ENCODE results near the gene BRI3.

BRI3 gene

GRCh38 chr7:98251601-98252424, 29.7 kb upstream of the BRI3 start, which contains the start of gene TECPR1:
TSS of gene TECPR1 (minus strand) at chr7:98252232. CDS start at chr7:98246146, 6,086 bp downstream.
- DNase-seq (ENCODE audit: low read depth in 2 of 3, low spot score in 1 of 3) = peak; percentile 72 to 85 (median 72)

DNA sequence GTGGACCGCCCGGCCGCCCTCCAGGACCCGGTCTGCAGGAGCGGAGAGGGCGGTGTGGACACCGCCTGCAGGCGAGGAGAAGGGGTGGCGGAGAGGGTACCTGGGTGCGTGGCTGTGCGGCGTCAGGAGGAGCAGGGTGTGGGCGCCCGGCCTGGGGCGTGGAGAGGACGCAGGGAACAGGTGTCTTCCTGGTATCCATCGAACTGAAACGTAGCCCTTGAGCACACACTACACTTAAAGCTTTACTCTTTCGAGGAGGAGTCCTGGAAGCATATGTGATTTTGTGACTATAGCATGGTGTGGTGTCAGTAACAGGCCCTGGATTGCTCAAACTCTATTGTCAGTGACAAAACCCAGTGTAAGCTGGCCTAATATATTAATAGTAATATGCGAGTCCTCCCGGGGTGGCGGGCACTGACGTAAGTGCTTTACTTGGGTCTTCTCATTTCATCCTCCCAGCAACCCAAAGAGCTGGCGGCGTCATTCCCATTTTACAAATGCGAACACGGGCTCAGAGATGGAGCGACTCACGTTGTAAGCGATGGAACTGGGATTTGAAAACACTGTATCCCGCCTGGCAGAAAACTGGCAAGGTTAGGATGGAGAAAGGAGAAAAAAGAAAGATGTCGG, 28.9 kb upstream of the BRI3 start:
- no peak for DNase-seq (ENCODE audit: low read depth in 2 of 3, low spot score in 1 of 3)

DNA sequence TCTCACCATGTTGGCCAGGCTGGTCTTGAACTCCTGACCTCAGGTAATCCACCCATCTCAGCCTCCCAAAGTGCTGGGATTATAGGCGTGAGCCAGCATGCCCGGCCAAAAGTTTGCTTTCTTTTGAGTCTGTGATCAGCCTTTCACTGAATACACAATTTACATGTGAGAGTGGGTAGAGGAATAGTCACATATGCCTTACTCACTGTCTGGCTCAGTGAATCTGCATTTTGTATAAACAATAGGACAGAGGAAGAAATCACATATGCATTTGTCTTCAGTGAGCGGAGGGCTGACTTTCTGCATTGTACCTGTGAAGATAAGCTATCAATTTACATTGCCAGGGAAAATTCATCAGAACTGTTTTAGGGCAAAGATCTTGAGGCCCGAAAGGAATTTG, 27.0 kb upstream of the BRI3 start:
- no peak for DNase-seq (ENCODE audit: low read depth in 2 of 3, low spot score in 1 of 3)

GRCh38 chr7:98254951-98255610, 26.4 kb upstream of the BRI3 start:
- DNase-seq (ENCODE audit: low read depth in 2 of 3, low spot score in 1 of 3) = peak in 1 of 3 donors; percentile 30

DNA sequence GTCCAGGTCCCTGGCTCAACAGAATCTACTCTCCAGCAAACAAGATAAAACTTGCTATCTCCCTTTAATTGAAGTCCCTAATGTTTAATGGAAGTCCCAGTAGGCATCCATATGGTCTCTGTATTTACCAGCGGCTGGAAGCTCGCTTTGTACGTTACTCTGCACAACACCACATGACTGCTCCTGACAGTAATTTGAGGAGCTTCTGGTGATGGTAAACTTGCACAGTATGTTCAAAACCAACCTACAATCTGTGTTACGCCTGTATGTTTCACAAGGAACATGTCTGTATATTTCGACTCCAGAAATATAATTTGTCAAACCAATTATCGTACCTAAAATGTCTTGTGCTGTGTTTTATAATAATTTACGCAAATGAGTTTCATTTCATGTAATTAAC, 25.1 kb upstream of the BRI3 start:
- DNase-seq (ENCODE audit: low read depth in 2 of 3, low spot score in 1 of 3) = no peak

GRCh38 chr7:98257701-98258100, 23.8 kb upstream of the BRI3 start:
- DNase-seq (ENCODE audit: low read depth in 2 of 3, low spot score in 1 of 3) = no peak

GRCh38 chr7:98265841-98266271, 15.6 kb upstream of the BRI3 start:
- DNase-seq (ENCODE audit: low read depth in 2 of 3, low spot score in 1 of 3) = no peak

DNA sequence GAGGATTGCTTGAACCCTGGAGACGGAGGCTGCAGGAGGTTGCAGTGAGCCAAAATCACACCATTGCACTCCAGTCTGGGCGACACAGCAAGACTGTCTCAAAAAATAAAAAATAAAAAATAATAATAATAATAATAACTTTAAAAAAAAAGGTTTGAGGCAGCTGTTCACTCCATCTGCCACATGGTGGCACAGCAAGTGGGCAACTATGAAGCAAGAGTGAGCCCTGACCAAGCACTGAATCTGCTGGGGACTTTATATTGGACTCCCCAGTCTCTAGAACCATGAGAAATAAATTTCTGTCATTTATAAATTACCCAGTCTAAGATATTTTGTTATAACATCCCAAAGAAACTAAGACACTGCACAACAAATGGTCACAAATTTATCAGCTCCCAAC, 14.6 kb upstream of the BRI3 start:
- no peak for DNase-seq (ENCODE audit: low read depth in 2 of 3, low spot score in 1 of 3)

- no peak for DNase-seq (ENCODE audit: low read depth in 2 of 3, low spot score in 1 of 3)
These were observed 14.2 kb upstream of the BRI3 start for GRCh38 chr7:98267303-98267702.

- no peak for DNase-seq (ENCODE audit: low read depth in 2 of 3, low spot score in 1 of 3)
These were observed 5.2 kb upstream of the BRI3 start for GRCh38 chr7:98276241-98276761.

DNA sequence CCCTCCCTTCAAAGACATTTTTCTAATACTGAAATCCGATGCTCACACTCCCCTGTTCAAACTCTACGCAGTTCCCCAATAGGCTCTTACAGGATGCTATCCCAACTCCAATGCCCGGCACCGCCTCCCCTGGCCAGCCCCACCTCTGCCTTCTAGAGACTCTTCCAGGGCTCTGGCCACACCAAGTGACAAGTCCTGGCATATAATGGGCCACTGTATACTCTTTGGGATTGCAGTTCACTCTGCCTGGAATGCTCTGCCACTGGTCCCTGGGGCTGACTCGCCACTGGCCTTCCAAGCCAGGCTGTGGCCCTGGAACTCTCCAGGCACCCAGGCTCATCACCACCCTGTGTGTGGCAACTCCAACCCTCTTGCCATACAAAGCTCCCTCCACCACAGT, 3.1 kb upstream of the BRI3 start:
- no peak for DNase-seq (ENCODE audit: low read depth in 2 of 3, low spot score in 1 of 3)

DNA sequence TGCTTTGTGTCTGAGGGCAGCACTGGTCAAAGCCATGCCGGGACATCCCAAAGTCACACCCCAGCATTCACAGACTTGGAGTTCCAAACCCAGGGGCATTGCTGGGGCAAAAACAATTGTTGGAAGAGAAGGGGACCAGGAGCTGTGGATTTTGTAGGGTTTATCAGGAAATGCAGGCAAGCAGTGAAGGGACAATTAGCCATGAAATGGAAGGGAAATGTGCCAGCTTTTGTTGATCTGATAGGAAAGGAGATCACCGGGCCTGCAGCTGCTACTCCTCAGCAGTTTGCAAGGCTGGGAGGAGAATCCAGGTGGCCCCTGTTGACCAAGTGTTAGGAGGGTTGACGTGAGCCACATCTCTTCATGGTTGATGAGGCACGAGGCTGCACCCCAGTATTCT, 2.5 kb upstream of the BRI3 start:
- no peak for DNase-seq (ENCODE audit: low read depth in 2 of 3, low spot score in 1 of 3)

- no peak for DNase-seq (ENCODE audit: low read depth in 2 of 3, low spot score in 1 of 3)
These were observed 1.2 kb upstream of the BRI3 start for GRCh38 chr7:98280296-98280695.

GRCh38 chr7:98281757-98282606, 496 bp downstream of the BRI3 start:
- peak in 1 of 3 donors; percentile 12 for DNase-seq (ENCODE audit: low read depth in 2 of 3, low spot score in 1 of 3)

DNA sequence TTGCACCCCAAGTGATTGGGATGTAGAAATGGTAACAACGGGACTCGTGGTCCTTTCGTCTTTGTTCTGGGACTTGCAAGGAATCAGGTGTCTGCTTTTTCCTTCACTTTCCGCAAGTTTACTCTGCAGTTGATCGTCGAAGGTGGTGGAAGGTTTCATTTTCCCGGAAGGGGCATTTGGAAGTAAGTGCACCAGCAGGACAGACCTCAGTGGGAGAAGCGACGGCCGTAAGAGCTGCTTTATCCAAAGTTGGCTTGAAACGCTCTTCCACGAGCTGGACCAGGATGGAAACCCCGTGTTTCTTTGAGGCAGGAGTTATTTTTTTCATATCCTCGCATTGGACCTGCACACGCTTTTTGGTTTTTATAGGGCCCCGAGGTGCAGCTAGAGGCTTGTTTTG, 1.2 kb downstream of the BRI3 start:
- no peak for DNase-seq (ENCODE audit: low read depth in 2 of 3, low spot score in 1 of 3)

DNA sequence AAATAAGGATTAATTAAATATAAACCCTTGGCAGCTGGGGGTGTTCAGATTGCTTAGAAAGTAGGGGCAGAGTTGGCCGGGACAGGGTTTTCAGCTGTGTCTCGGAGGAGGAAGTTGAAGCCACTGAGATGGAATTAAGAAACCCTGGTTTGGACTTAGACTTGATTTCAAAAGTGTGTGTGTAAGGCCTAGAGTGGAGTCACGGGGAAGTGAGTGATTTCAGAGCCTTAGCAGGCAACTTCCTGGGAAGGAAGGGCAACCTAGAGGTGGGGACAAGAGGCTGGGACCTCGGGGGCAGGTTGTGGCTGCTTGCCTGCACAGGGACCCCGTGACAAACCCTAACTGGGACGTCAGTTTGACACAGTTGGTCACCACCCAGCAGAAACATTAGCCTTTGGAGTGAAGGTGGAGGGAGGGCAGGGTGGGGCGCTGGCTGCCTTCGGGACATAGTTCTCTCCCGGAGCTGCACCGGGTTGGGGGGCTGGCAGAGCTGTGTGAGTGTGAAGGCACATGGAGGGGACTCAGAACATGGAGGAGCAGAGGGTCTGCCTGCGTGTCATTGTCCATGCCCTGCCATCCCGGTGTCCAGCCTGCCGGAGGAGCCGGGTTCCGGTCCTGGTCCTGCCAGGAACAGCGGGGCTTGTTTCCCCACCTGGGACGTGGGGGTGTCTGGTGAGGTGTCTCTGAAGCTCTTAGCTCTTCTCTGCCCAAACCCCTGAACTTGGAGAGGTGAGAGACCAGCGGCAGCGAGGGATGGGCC, 1.8 kb downstream of the BRI3 start:
- DNase-seq (ENCODE audit: low read depth in 2 of 3, low spot score in 1 of 3) = no peak

DNA sequence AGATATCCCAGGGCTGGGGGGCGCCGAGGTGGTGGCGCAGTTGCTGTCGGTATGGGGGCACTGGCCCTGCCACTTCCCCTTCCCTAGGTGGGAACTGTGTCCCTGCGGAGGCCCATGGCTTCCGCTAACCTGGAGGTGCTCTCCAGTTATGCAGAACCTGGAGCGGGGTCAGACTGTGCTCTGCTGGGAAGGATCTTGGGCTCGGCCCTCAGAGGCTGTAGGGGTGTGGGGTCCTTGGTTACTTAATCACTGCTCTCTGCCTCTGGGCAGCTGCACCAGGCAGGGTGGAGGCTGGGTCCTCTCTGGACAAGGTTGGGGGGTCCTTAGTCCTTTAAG, 2.4 kb downstream of the BRI3 start:
- no peak for DNase-seq (ENCODE audit: low read depth in 2 of 3, low spot score in 1 of 3)

DNA sequence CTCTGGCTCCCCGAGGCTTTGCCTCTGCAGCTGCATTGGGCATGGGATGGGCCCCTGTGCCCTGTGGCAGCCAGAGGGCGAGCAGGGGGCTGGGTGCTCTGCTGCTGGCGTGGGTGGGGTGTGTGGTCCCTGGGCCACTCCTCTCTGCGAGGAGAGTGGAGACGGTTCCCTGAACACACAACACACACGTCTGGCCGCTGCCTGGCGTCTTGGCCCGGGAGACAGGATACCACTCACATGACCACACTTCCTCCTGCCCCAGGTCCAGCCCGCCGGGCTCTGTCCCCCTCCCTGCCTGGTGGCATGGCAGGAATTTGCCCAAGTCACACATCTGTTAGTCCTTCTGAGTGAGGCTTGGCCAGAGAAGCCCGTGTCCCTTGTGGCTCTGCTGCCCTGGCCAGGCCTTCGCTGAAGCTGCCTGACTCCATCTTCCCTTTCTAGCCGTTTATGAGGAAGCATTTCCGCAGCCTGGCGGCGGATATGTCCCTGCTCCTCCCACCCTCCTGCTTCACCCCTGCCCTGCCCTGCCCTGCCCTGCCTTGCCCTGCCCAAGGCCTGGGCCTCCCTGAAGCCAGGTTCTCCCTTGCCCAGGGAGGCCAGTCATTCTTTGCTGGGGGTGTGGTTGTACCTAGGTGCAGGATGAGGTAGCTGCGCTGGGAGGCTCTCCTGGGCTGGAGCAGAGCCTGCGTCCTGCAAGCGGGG, 3.0 kb downstream of the BRI3 start:
- no peak for DNase-seq (ENCODE audit: low read depth in 2 of 3, low spot score in 1 of 3)

GRCh38 chr7:98285157-98286092, 3.9 kb downstream of the BRI3 start:
- no peak for DNase-seq (ENCODE audit: low read depth in 2 of 3, low spot score in 1 of 3)

Data from stimulated activated CD4-positive, alpha-beta T cell treated with anti-CD3 and anti-CD28 coated beads, Interleukin-12 subunit alpha, Interleukin-12 subunit beta, amount 100 ng/mL, for 48 hours (primary cell).